Esophagus muscularis mucosa (tissue), 4 donors: ENCODE measurements around the gene HOXC9. TPM values are rescaled to one million over a fixed set of nuclear protein-coding genes. Genes with fewer than 3 reads are reported as not detected.
A peak's percentile ranks its signal among the peaks of the same experiment; 100 is the strongest.

Experiments
- DNase-seq: peaks from one replicate; pipeline ENCODE4 v3.0.0-alpha.2; 2017; ENCODE audit errors: extremely low spot score
- H3K27ac ChIP-seq, 4 donors: fragments of 200-600 bp; sonication (generic); replicated peaks in 1 of 4; 1 replicate in 3 of 4; 2 replicates in 1 of 4; pipeline ENCODE4 v1.5.1; 2016 to 2019; ENCODE audit warnings: mild to moderate bottlenecking in 1 of 4
- H3K27me3 ChIP-seq, 4 donors: fragments of 200-600 bp; sonication (generic); one replicate each; pipeline versions ENCODE4 v1.5.1 to v1.6.0; 2016 to 2019
- H3K36me3 ChIP-seq, 4 donors: fragments of 200-600 bp; sonication (generic); one replicate each; pipeline ENCODE4 v1.5.1; 2016 to 2019
- H3K4me1 ChIP-seq, 4 donors: fragments of 200-600 bp; sonication (generic); one replicate each; pipeline ENCODE4 v1.5.1; 2016 to 2019
- H3K4me3 ChIP-seq, 4 donors: fragments of 200-600 bp; sonication (generic); 1 replicate in 2 of 4; 2 replicates in 2 of 4; pipeline ENCODE4 v1.5.1; 2016 to 2019; ENCODE audit warnings: mild to moderate bottlenecking in 4 of 4, moderate library complexity in 1 of 4
- H3K9me3 ChIP-seq, 4 donors: fragments of 200-600 bp; sonication (generic); 1 replicate in 3 of 4; 2 replicates in 1 of 4; pipeline ENCODE4 v1.5.1; 2016 to 2019
- EP300 ChIP-seq: sonication (generic); formaldehyde crosslinking; IDR thresholded peaks from one replicate; pipeline ENCODE4 v1.6.1; 2017; ENCODE audit warnings: antibody characterized with exemption
- POLR2A ChIP-seq: fragments of 450-650 bp; IDR thresholded peaks from one replicate; pipeline ENCODE4 v1.6.1; 2017; ENCODE audit warnings: antibody characterized with exemption, moderate library complexity, mild to moderate bottlenecking, low read depth
- POLR2AphosphoS5 ChIP-seq, 2 donors: sonication (generic); formaldehyde crosslinking; IDR thresholded peaks; one replicate each; pipeline ENCODE4 v1.6.1; 2017; ENCODE audit warnings: antibody characterized with exemption in 2 of 2
- WGBS: methylation state at CpG from one replicate; pipeline ENCODE4 v1.1.5; 2018; 5-methylcytosine and 5-hydroxymethylcytosine counted together
- intact Hi-C: fragments of 100-400 bp; cut with DNase I; formaldehyde crosslinking; loops from one replicate; pipeline ENCODE4 v1.15.1; 2023
- total RNA-seq, 4 donors: library from RNA; depleted of rRNA; stranded (reverse); fragments of >200 nt; gene quantifications; one replicate each; pipeline versions ENCODE4 v1.1.0 to v1.2.1, GENCODE V29; 2016
- TF ChIP-seq, protein P1 (sequence below), 3 experiments: fragments of 200-600 bp in 2 of 3; fragments of 450-650 bp in 1 of 3; sonication (generic) in 2 of 3; IDR thresholded peaks; one replicate each; pipeline ENCODE4 v1.5.1; 2017 to 2019; ENCODE audit warnings: antibody characterized with exemption in 3 of 3, mild to moderate bottlenecking in 2 of 3, moderate library complexity in 1 of 3

The HOXC9 gene
- total RNA-seq, 4 donors from 2014 or later: not detected

DNA sequence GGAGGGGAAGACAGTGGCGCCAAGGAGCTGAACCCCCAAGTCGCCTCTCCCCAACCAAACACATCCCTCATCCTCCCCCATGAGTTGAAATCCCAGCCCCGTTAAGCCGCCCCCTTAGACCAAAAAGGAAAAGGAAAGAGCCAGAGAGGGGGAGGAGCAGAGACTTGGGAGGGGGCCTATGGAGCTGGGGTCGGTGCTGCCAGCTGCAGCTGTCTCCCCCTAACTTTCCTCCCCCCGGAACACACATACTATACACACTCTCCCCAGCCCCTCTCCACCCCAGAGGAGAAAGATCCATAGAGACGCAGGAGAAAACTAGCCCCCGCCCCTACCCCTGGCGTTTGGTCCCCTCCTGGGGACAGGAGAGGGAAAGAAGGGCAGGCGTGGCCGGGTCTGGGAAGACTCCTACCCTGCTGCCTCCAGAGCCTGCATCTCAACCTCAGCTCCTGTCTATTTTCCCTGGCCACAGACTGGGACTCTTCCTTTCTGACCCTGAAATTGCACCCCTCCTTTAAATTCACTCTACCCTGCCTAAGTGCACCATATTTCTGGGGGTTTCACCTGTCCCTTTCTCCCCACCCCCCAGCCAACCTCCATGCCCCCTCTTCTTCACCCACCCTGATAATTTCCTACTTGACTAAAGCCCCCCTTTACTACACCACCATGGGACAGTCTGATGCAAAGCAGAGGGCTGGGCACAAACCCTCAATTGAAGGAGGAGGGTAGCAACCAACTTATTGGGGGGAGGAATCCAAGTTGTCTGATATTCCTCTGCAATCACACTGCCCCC, 1.7 kb upstream of the HOXC9 start:
- H3K4me1 ChIP-seq: peaks cover 34 to 61% (median 45%) of the 10 kb centered on the region in 4 donors
- H3K36me3 ChIP-seq: no peaks in the 10 kb centered on the region
- 24% methylated on average over 10 of the region's 11 CpGs for WGBS
- H3K4me3 ChIP-seq: no peak overlapping the region
- TF ChIP-seq EP300: no peak
- TF ChIP-seq, protein P1, sequence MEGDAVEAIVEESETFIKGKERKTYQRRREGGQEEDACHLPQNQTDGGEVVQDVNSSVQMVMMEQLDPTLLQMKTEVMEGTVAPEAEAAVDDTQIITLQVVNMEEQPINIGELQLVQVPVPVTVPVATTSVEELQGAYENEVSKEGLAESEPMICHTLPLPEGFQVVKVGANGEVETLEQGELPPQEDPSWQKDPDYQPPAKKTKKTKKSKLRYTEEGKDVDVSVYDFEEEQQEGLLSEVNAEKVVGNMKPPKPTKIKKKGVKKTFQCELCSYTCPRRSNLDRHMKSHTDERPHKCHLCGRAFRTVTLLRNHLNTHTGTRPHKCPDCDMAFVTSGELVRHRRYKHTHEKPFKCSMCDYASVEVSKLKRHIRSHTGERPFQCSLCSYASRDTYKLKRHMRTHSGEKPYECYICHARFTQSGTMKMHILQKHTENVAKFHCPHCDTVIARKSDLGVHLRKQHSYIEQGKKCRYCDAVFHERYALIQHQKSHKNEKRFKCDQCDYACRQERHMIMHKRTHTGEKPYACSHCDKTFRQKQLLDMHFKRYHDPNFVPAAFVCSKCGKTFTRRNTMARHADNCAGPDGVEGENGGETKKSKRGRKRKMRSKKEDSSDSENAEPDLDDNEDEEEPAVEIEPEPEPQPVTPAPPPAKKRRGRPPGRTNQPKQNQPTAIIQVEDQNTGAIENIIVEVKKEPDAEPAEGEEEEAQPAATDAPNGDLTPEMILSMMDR (IDR thresholded peaks at IDR 0.05): no peak
- no peak for TF ChIP-seq POLR2AphosphoS5 (IDR thresholded peaks at IDR 0.05)
- TF ChIP-seq POLR2A: no peak
- H3K27ac ChIP-seq: no peak overlapping the region
- no peaks in the 10 kb centered on the region for H3K9me3 ChIP-seq
- peaks cover 12 to 100% (median 99%) of the 10 kb centered on the region in 4 donors for H3K27me3 ChIP-seq
- DNase-seq: no peak
- intact Hi-C loops: no loop called here

DNA sequence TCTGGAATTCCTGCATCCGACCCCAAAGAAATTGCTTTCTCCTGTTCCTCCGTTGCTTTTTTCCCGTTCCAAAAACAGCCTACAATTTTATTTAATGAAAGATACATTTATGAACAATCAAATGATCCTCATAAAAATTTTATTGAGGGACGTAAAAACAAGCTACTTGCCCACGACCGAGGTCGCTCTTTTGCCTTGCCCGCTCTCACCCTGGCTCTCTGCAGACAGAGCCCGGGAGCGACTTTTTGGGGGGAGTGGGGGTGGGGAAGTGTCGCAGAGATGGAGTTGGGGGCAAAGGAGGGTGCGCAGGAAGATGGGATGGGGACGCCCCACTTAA, 1.1 kb upstream of the HOXC9 start:
- peaks cover 33 to 58% (median 45%) of the 10 kb centered on the region in 4 donors for H3K4me1 ChIP-seq
- no peak overlapping the region for H3K4me3 ChIP-seq
- no peaks in the 10 kb centered on the region for H3K9me3 ChIP-seq
- TF ChIP-seq, protein P1 (IDR thresholded peaks at IDR 0.05): no peak
- no peak for TF ChIP-seq POLR2A
- TF ChIP-seq EP300: no peak
- intact Hi-C loops: no loop called here
- DNase-seq: no peak
- H3K27me3 ChIP-seq: peaks cover 12 to 100% (median 99%) of the 10 kb centered on the region in 4 donors
- no peaks in the 10 kb centered on the region for H3K36me3 ChIP-seq
- WGBS: 9% methylated on average over 12 of the region's 13 CpGs
- no peak overlapping the region for H3K27ac ChIP-seq

DNA sequence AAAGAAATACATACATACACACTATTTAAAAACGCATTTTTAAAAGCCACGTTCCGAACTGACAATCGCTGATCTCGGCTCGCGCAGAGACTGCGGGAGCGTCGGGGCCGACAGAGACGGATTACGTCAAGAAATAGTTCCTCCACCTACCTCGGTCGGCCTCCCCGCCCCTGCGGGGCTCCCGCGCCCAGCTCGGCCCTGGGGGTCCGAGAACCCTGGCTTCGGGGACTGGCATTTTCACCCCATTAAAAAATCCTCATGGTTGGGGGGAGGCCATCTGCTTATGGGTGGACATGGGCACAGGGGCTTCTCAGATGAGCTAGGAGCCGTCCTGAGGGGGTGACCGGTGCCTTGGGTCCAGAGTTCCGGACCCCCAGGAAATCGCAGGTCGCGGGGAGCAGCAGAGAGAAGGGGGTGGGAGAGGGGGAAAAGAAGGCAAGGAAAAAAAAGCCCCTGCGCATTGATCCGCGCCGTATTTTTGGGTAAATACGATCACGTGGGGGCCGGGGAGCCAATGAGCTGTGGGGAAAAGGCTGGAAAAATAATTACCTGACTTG, 324 bp upstream of the HOXC9 start:
- peaks cover 11 to 100% (median 99%) of the 10 kb centered on the region in 4 donors for H3K27me3 ChIP-seq
- WGBS: 4% methylated on average over 33 of the region's 35 CpGs
- H3K27ac ChIP-seq: no peak overlapping the region
- intact Hi-C loops: no loop called here
- H3K4me1 ChIP-seq: peaks cover 26 to 50% (median 37%) of the 10 kb centered on the region in 4 donors
- DNase-seq: no peak
- H3K4me3 ChIP-seq: peak overlapping the region; percentile 40 to 54 (median 42)
- no peaks in the 10 kb centered on the region for H3K36me3 ChIP-seq
- H3K9me3 ChIP-seq: no peaks in the 10 kb centered on the region
- TF ChIP-seq, protein P1 (IDR thresholded peaks at IDR 0.05): no peak
- no peak for TF ChIP-seq POLR2A
- TF ChIP-seq EP300: no peak
- TF ChIP-seq POLR2AphosphoS5 (IDR thresholded peaks at IDR 0.05): no peak

DNA sequence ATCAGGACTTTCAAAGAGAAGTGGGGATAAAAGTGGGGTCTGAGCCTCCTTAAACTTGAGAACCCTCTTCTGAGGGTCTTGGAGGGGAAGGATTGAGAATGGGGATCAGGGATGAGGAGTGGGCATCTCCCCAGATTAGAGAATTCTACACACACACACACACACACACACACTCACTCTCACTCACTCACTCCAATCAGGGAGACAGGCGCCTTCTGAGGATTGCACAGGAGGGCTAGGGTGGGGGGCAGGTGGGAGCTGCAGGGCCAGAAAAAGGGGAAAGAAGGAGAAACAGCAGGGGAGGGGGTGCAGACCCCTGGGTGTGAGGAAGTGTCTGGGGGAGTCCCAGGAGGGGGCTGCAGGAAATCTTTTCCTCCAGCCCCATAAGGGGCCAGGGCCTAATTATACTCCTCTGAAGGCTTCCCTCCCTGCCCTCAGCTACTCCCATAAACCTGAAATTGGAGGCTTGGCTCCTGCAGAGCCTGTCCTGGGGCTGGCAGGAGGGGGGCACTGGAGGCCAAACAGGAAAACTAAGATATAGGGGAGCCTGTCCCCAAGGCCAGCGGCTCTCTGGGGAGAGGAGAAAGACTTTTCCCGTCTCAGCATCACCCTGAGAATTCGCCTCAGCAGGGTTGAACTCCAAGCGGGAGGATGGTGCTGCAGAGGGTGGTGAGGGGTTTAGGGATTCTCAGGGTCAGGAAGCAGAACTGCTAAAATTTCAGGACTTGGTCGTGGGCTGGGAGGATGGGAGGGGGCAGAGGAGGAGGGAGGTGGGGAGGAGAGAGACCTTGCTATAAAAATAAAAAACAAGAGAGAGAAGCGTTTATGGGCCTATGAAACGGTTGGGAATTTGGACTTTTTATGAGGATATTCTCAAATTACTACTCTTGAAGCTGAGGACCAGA, 1.6 kb downstream of the HOXC9 start:
- WGBS: 42% methylated on average over 8 of the region's 8 CpGs
- intact Hi-C loops: no loop called here
- DNase-seq: no peak

More for the DNA sequence above, 1.6 kb downstream of the HOXC9 start:
- no peak overlapping the region for H3K27ac ChIP-seq
- H3K27me3 ChIP-seq: peaks cover 6 to 100% (median 97%) of the 10 kb centered on the region in 4 donors
- H3K36me3 ChIP-seq: no peaks in the 10 kb centered on the region
- no peaks in the 10 kb centered on the region for H3K9me3 ChIP-seq
- peaks cover 19 to 38% (median 29%) of the 10 kb centered on the region in 4 donors for H3K4me1 ChIP-seq
- TF ChIP-seq, protein P1 (IDR thresholded peaks at IDR 0.05): no peak
- TF ChIP-seq POLR2A: no peak
- no peak for TF ChIP-seq POLR2AphosphoS5 (IDR thresholded peaks at IDR 0.05)
- no peak for TF ChIP-seq EP300
- no peak overlapping the region for H3K4me3 ChIP-seq
